NCI-H2196 (cell line): Measurements from ENCODE around the gene KRT2.

Experiments
- DNase-seq: peaks from one replicate; lab custom pipeline; 2025; ENCODE audit not compliant: unreplicated experiment; lab: John Stamatoyannopoulos, UW

The KRT2 gene

DNA sequence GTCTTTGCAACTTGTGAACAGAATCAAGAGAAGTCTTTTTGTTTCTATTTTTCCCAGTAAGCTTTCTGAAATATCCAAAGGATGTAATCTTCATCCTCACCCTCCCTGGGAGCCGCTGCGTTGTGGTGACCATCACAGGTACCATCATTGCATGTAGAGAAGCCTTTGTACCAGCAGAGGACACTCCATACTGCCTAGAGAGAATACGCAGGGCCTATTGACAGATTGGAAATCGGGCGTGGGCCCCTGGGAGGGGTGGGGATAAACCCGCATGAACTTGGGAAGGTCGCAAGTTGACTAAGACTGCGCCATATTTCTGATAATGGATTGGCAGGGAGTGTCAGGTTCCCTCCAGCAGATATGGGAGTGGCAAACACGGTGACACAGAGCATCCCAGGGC lies 15.5 kb upstream of the KRT2 start:
- DNase-seq: no peak

DNA sequence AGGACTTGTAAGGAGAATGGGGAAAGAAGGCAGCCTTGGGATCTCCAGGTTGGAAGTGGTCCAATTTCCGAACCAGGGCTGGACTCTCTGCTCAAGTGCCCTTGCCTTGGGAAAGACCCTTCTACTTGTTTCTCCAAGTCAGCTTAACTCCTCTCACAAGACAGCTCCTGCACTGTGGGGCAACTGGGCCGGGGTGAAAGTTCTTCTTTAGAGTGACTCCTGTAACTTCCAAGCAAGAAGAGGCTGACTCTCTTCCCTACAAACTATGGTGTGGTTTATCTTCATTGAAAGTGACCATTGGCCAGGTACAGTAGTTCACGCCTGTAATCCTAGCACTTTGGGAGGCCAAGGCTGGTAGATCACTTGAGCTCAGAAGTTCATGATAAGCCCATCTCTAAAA lies 14.5 kb upstream of the KRT2 start:
- no peak for DNase-seq

DNA sequence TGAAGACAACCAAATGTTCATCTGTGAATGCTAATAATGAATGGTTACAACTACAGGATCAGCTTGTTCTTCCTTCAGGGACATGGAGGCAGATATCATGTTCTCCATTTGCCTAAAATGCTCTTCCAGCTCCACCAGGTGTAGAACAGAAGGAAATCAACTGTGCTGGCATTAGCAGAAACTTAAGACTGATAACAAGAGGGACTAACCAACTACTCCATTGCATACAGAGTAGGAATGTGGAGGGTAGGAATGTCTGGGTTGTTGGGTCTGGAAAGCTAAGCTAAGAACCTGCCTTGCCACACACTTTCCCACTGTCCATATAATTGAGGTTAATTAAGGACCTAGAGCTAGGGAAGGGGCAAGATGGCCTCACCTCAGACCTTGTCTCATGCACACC lies 11.4 kb upstream of the KRT2 start:
- no peak for DNase-seq

DNA sequence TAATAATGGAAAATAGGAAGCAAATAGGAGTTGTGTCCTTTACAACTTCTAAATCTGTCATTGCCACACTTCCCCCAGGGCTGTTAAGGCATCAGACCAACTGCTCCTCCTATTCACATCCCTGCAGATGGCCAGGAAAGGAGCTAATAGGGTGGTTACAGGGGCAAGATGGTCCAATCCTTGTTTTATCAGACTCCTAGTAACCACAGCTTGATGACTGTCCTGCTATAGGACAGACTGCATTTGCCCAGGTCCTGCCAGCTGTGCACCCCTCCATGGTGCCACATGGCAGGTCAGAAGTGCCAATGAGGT lies 10.9 kb upstream of the KRT2 start:
- DNase-seq: no peak

DNA sequence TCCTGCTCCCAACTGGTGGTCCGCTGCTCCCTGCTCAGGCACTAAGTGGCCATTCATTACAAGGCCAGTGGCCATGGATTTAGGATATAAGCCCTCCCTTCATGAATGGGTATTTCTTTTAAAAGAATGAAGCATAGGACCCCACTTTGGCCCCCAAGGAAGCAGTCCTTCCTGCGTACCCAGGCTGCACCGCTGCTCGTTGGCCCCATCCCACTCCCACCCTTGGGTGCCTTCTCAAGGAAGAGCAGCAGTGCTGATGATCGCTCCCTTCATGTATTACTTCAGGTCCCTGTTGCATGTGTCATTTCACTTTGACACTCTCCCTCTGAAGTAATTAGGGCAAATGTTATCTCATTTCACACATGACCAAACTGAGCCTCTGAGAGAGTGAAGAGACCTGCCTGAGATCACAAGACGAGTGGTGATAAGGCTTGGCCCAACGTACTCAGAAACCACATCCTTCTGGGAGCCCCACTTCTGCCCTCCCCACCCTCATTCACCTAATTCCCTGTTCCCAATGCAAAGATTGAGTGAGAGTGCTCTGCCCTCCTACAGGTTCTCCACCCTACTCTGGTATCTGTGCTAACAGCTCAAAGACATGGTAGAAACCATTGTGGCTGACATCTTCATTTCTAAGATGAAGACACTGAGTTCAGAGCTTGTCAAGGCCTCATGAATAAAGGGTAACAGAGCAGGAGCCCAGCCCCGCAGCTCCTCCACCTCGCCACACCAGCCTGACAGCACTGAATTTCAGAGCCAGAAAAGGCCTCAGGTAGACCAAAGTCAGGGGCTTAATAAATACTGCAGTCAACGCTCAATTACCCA lies 10.3 kb upstream of the KRT2 start:
- no peak for DNase-seq

DNA sequence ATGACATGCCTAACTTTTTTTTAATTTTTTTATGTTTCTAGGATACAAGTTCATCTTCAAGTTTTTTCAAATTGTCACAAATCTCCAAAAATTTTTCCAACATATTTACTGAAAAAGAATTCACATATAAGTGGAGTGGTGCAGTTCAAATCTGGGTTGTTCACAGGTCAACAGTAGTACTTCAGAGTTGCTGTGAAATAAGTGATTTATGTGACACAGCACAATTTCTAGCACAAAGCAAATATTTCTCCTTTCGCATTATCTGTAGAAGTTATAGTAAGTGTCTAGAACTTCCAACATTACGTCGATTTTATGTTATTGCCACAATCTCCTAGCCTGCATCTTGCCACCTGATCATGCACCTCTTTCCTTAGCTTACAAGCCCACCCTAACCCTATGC lies 9.7 kb upstream of the KRT2 start:
- no peak for DNase-seq

DNA sequence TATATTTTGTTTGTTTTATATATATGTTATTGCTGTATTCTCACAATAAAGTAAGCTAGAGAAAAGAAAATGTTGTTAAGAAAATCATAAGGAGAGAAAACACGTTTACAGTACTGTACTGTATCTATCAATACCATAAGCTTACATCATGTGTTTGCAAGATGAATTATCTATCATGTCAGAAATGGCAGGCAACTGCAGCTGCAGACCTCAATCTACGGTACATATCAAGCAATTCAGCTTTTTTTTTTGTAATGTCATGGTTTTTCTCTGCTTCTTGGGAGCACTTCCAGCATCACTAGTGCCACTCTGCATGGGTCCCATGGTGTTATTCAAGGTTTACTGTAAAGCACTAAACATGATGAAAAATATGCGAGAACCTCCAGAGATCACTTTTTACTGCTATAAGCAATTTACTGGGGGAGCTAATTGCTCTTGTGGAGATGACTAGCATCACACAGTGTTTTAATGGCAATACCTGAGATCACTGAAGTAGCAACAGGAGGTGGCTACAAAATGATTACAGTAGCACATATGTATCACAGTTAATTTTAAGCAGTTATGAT lies 9.0 kb upstream of the KRT2 start:
- no peak for DNase-seq

DNA sequence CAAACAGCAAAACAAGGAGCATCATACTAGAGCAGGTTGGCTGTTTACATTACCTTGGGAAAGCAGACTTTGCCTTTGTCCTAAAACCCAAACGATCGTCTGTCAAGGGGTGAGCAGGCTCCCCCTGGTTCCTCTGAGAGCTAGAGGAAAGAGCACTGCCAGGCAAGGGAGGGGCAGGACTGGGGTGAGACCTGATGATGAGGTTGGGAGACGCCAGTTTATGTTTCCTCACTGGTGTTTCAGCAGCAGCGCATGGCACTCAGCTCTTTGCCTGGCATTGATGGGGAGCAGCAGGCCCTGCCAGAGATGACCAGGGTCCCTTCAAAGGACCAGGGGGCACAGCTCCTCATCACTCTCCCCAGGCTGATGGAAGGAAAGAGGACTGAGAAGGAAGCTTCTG lies 7.9 kb upstream of the KRT2 start:
- DNase-seq: no peak

DNA sequence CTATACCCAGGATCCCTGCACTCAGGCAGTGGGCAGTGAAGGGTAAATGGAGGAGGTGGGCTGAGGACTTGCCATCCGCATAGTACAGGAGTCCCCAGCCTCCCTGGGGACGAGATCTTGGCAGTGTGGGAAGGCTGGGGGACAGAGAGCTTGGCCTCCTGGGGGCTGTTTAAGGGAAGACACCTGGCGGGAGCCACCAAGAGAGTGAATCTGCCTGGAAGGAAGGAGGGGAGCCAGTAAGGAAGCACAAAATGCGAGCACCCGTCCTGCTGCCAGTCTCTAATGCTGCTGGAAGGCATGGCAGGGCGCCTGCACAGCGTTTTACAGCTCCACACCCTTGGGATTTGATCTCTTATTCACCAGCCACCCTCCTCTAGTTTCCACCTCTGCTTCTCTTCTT lies 7.4 kb upstream of the KRT2 start:
- no peak for DNase-seq

DNA sequence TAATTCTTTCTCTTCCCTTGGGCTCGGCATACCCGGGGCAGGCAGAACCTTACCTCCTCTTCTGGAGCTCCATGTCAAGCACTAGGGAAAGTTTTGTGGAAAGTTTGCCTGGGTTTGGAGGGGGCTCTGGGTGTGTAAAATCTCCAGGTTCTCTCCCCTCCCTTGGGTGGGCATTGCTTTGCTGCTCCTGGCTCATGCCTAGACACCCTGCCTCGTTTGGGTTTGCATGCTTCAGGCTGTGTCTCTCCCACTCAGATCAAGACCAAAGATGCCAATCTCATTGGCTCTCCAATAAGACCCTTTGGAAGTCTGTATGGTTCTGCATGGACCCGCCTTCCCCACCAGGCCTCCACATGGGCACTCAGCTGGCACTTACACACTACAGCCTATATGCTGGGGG lies 6.2 kb upstream of the KRT2 start:
- no peak for DNase-seq

DNA sequence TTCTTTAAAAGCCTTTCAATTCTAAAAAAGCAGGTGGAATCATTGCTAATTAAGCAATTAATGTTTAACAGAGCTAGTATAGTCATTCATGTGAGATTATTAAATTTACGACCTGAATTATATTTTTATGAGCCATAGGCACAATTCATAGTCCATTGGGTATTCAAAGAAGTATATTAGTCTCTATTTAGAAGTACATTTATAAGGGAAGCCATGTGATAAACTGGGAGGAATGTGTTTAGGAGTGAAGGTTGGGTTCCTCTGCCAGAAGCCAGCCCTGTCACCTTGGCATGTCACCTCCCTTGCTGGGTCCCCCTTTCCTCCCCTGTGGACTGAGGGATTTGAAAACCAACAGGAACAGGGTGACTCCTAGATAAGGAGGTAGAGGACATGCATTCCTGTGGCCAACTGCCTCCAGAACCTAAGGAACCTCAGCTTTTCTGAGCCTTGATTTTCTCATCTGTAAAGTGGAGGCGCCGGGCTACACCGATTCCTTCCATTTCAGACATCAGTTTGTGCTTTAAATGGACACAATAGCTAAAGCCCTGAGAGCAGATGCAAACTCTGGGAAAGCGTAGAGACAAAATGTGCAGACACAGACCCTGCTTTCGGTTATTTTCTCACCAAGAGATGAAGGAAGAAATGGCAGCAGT lies 5.4 kb upstream of the KRT2 start:
- DNase-seq: no peak

DNA sequence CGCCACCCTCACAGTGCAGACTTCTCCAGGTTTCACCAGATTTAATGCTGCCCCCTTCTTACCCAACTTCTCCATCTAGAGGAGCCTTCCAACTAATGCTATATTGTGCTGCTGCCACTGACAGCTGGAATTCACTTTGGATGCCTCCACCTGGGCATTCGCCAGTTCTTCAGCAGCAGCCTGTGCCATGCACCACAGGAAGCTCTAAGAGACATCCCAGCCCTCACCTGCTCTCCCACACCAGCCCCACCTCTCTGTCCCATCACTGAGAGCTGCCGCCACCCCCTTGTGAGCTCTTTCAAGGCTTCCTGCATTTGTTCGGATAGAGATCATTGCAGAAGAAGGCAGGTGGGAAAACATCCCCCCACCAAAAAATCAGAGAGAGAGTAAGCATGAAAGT lies 4.6 kb upstream of the KRT2 start:
- no peak for DNase-seq

DNA sequence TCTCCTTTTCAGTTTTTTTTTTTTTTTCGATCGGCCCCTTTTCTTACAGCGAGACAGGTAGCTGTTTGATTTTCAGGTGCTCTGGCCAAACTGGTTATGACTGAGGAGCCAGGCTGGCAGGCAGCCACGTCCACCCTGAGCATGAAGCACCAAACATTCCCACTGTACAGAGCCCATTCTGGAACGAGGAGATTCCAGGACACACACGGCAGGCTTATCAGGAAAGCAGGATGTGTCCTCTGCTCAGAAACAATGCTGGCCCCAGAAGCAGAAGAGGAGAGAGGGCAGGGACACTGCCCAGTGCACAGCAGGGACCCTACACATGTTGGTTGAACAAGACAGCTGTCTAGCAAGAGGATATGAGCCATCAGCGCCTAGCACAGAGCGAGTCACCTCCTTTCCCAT lies 3.7 kb upstream of the KRT2 start:
- DNase-seq: peak; percentile 17

DNA sequence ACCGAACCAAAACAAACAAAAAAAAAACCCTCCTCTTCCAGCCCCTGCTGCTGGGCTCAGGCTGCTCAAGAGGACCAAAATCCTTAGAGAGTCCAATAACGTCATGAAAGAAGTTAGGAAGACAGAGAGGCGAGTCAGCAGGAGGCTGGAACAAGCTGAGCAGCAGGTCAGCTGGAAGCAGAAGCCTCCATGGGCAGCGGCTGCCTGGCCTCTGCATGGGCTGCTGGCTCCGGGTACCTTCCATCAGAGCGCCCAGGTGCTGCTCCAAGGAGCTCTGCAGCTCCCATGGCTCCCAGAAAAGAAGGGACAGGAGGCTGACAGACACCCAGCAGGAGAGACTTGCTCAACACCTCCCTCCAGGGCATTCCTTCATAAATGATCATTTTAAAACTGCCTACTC lies 3.2 kb upstream of the KRT2 start:
- DNase-seq: no peak

DNA sequence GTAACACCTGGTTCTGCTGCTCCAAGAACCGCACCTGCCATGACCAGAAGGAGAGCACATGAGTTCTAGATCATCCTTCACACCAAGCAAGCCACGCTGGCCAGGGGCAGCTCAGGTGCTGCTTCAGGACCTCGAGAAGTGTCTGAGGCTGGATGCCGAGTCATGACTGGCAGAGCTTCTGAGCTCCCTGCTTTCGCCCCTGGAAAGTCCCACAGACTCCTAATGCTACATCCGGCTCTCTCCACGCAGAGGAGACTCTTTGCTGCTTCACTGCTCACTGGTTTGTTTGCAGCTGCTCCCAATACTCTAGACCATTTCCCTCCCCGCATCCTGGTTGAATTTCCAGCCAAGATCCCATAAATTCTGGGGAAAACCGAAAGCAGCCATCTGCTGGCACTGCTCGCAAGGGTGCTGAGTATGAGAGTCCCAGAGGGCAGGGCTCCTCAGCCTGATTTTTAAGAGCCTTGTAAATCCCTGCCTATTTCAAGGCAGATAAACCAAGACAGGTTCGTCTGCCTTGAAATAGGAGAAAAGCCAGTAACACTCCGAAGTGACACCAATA lies 1.4 kb downstream of the KRT2 start:
- DNase-seq: no peak

DNA sequence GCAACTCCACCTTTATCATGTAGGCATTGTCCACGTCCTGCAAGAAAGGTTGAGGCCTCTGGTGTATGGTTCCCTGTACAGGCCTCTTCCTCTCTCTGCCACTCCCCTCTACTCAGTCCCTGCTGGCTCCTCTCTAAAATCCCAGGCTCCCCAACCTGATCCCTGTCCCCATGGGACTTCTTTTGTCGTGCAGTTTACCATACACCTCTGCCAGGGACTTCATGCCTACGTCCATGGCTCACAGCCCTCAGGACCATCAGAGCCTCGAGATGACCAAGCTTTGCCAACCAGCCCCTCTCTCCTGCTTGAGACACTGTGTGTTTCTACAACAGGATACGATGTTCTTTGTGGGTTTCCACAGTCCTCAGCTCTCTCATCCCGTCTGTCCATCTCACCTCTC lies 2.9 kb downstream of the KRT2 start:
- DNase-seq: no peak

DNA sequence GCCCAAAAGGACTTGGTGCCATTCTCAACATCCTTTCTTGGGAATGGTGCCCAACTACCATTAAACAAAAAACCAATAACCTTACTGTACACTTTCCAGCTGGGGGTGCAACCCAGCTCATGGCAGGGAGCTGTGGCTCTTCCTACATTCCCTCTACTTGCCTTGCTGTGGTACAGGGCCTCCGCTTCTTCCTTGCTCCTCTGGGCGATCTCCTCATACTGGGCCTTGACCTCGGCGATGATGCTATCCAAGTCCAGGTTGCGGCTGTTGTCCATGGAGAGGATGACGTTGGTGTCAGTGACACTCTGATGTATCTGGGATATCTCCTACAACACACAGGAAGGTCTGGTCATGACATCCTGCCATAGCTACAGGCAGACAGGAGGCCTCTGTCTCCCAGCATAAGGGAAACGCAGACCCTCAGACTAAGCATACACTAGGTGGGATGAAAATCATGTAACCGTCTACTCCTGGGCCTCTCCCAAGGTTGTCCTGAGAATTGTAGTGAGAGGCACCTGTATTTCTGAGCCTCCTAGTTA lies 3.9 kb downstream of the KRT2 start:
- DNase-seq: no peak

DNA sequence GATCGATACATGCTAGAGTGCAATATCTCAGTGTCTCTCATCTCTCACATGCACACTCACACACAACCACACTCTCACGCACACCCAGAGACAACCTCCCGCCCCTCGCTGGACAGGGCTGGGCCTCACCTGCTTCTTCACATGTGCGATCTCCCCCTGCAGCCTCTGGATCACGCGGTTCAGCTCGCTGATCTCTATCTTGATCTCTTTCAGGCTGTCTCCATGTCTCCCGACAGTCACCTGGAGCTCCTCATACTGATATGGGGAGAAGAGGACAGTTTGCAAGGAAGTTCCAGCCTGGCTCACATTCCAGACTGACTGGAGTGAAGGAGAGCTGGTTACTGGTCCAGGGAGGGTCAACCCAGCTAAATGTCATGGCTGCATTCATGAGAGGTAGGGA lies 4.4 kb downstream of the KRT2 start:
- no peak for DNase-seq

DNA sequence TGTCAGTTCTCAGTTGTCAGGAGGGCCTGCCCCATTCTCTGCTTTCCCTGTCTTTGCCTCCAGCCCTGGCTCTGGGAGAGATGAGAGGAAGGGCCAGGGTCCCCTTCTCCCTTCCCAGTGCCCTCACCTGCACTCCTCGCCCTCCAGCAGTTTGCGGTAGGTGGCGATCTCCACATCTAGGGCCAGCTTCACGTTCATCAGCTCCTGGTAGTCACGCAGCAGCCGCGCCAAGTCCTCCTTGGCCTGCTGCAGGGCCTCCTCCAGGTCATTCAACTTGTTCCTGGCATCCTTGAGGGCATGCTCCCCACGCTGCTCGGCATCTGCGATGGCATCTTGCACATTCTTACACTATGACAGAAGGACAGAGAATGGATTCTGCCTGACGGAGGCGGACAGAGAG lies 5.4 kb downstream of the KRT2 start:
- no peak for DNase-seq

DNA sequence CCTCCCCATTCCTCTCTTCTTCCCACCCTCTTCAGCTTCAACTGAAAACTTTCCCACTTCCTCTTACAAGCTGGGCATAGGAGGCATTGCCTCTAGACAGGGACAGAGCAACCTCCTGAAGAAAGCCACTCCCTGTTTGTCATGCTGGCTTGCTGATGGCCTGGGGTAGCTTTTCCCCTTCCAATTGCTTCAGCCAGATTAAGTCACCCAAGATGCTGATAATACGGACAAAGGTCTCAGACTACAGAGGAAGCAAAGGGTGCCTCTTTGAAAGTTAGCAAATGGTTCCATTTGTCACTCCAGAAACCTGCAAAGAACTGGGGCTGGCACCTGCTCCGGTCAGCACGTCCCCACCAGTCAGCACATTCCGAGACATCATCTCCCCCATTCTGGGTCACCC lies 6.0 kb downstream of the KRT2 start:
- DNase-seq: no peak

DNA sequence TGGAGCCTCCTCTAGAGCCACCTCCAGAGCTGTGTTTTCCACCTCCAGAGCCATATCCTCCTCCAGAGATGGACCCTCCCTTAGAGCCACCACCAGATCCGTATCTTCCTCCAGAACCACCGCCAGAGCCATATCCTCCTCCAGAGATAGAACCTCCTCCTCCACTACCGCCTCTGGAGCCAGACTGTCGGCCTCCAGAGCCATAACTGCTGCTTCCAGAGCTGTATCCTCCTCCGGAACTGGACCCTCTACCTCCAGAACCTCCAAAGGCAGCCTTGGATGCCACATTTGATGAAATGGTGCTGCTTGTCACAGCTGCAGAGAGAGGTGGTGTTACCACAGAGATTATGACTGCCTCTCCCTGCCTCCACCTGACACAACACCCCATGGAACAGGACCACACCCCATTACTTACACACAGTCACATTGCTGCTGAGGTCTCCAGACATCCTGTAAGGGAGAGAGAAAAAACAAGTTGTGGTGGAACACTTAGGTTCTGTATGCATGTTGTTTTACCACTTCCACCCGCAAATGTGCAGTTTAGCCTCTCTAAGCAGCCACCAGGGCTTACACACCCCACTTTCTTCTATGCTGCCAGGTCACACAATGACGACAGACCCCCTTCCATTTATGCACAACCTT lies 6.8 kb downstream of the KRT2 start:
- no peak for DNase-seq

DNA sequence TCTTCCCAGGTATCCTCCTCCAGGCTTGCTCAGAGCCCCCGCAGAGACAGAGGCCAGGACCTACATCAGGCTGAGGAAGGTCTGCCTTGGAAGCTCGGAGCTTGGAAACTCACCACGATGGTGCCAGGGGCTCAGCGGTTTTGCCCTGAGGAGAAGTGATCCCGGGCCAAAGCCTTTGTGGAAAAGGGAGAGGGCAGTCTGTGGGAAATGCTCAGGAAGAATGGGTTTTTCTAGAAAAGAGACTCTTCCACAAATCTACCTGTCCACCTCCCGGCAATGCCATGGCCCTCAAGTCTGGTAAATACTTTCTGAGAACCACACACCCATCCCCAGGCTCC lies 8.0 kb downstream of the KRT2 start:
- DNase-seq: no peak
